DOHH2 (cell line): ENCODE measurements around the gene TCERG1L.

ENCODE experiments used
- H3F3A ChIP-seq: fragments of 200-600 bp; sonication (generic), shearing (Covaris generic); 2 replicates; pipeline ENCODE4 v1.6.0; 2016; ENCODE audit warnings: antibody characterized with exemption, mild to moderate bottlenecking; ENCODE audit not compliant: control insufficient read depth, insufficient read depth
- H3K27ac ChIP-seq: fragments of 200-600 bp; sonication (generic); 2 replicates; pipeline ENCODE4 v1.5.1; 2014; ENCODE audit warnings: low read depth, mild to moderate bottlenecking, low read length, moderate library complexity
- H3K27me3 ChIP-seq: fragments of 200-600 bp; sonication (generic); 2 replicates; pipeline ENCODE4 v1.6.1; 2014; ENCODE audit warnings: mild to moderate bottlenecking, low read length, mixed read lengths; ENCODE audit not compliant: control insufficient read depth
- H3K36me3 ChIP-seq: fragments of 200-600 bp; sonication (generic); 2 replicates; pipeline ENCODE4 v1.6.1; 2014; ENCODE audit warnings: mild to moderate bottlenecking, low read length, moderate library complexity, mixed read lengths; ENCODE audit not compliant: control insufficient read depth
- H3K4me1 ChIP-seq: fragments of 200-600 bp; sonication (generic); 2 replicates; pipeline ENCODE4 v1.6.1; 2014; ENCODE audit warnings: mild to moderate bottlenecking, low read length, mixed read lengths; ENCODE audit not compliant: control insufficient read depth
- H3K4me2 ChIP-seq: fragments of 200-600 bp; sonication (generic); 2 replicates; pipeline ENCODE4 v1.6.0; 2014; ENCODE audit warnings: mild to moderate bottlenecking, low read length, moderate library complexity
- H3K4me3 ChIP-seq: fragments of 200-600 bp; sonication (generic); 2 replicates; pipeline ENCODE4 v1.5.1; 2014; ENCODE audit warnings: mild to moderate bottlenecking, low read length, mixed read lengths
- H3K79me2 ChIP-seq: fragments of 200-600 bp; sonication (generic); 2 replicates; pipeline ENCODE4 v1.6.1; 2014; ENCODE audit warnings: mild to moderate bottlenecking, low read length, mixed read lengths; ENCODE audit not compliant: control insufficient read depth
- H3K9me2 ChIP-seq: fragments of 200-600 bp; sonication (generic); replicated peaks from 2 replicates; pipeline ENCODE4 v1.6.1; 2014; ENCODE audit warnings: mild to moderate bottlenecking, low read length, mixed read lengths; ENCODE audit not compliant: control insufficient read depth
- H3K9me3 ChIP-seq: fragments of 200-600 bp; sonication (generic); 2 replicates; pipeline ENCODE4 v1.6.1; 2014; ENCODE audit warnings: antibody characterized with exemption, low read length, mixed read lengths; ENCODE audit not compliant: control insufficient read depth, insufficient read depth
- H4K20me1 ChIP-seq: fragments of 200-600 bp; sonication (generic); 2 replicates; pipeline ENCODE4 v1.6.0; 2014; ENCODE audit warnings: low read depth, mild to moderate bottlenecking, antibody characterized with exemption, low read length, moderate library complexity; ENCODE audit not compliant: control insufficient read depth, insufficient read depth
- CTCF ChIP-seq: fragments of 200-600 bp; sonication (generic); IDR thresholded peaks from one replicate; pipeline ENCODE4 v1.5.1; 2014; ENCODE audit warnings: antibody characterized with exemption, mild to moderate bottlenecking, low read depth, low read length; ENCODE audit not compliant: poor library complexity, severe bottlenecking
- EZH2phosphoT487 ChIP-seq: fragments of 200-600 bp; sonication (generic); IDR thresholded peaks from 2 replicates; pipeline ENCODE4 v1.6.1; 2017; ENCODE audit warnings: borderline replicate concordance, mild to moderate bottlenecking, antibody characterized with exemption, low read length, moderate library complexity, mixed read lengths

TCERG1L gene

GRCh38 chr10:131128731-131129130, 182.8 kb downstream of the TCERG1L start:
- H3K9me2 ChIP-seq, result no peaks in the 10 kb centered on the region
- H3K27me3 ChIP-seq, result no peaks in the 10 kb centered on the region
- no peaks in the 10 kb centered on the region for H3K36me3 ChIP-seq
- H3K27ac ChIP-seq, result no peak overlapping the region
- no peak overlapping the region for H3K4me2 ChIP-seq
- H3K4me3 ChIP-seq, result no peak overlapping the region
- H3K4me1 ChIP-seq, result no peaks in the 10 kb centered on the region
- H3K9me3 ChIP-seq, result no peaks in the 10 kb centered on the region
- H3F3A ChIP-seq, result no peaks in the 10 kb centered on the region
- H4K20me1 ChIP-seq, result no peaks in the 10 kb centered on the region
- no peaks in the 10 kb centered on the region for H3K79me2 ChIP-seq
- TF ChIP-seq EZH2phosphoT487, result no peak
- no peak for TF ChIP-seq CTCF

- no peak for TF ChIP-seq CTCF
- no peak for TF ChIP-seq EZH2phosphoT487
- Histone ChIP-seq H3K4me2 (no peak overlapping the region), H3K9me3 (no peaks in the 10 kb centered on the region), H3K27me3 (no peaks in the 10 kb centered on the region), H3K27ac (no peak overlapping the region), H4K20me1 (no peaks in the 10 kb centered on the region), H3K79me2 (no peaks in the 10 kb centered on the region), H3K4me1 (no peaks in the 10 kb centered on the region), H3K9me2 (no peaks in the 10 kb centered on the region), H3K4me3 (no peak overlapping the region), H3K36me3 (no peaks in the 10 kb centered on the region), H3F3A (no peaks in the 10 kb centered on the region)
These were observed 183.9 kb downstream of the TCERG1L start for GRCh38 chr10:131127610-131128009.

- H3K9me3 ChIP-seq, result no peaks in the 10 kb centered on the region
- no peak for TF ChIP-seq EZH2phosphoT487
- no peak for TF ChIP-seq CTCF
- H3K27ac ChIP-seq, result no peak overlapping the region
These were observed 184.4 kb downstream of the TCERG1L start for GRCh38 chr10:131127138-131127589.

More at GRCh38 chr10:131127138-131127589, 184.4 kb downstream of the TCERG1L start:
- no peaks in the 10 kb centered on the region for H3F3A ChIP-seq
- H3K4me2 ChIP-seq, result no peak overlapping the region
- H3K4me1 ChIP-seq, result no peaks in the 10 kb centered on the region
- no peaks in the 10 kb centered on the region for H3K27me3 ChIP-seq
- no peaks in the 10 kb centered on the region for H3K9me2 ChIP-seq
- no peaks in the 10 kb centered on the region for H4K20me1 ChIP-seq
- H3K36me3 ChIP-seq, result no peaks in the 10 kb centered on the region
- H3K79me2 ChIP-seq, result no peaks in the 10 kb centered on the region
- no peak overlapping the region for H3K4me3 ChIP-seq
